Measurements from ENCODE around the gene RNF213.
"Not testable (repeated sequence)": the region's sequence is repeated elsewhere in the genome, so short reads cannot be mapped to it uniquely, and the experiment has no call there.

RNF213 gene

GRCh38 chr17:80253631-80254395 is 6.8 kb upstream of the RNF213 start:
- DNase-seq: no peak

DNA sequence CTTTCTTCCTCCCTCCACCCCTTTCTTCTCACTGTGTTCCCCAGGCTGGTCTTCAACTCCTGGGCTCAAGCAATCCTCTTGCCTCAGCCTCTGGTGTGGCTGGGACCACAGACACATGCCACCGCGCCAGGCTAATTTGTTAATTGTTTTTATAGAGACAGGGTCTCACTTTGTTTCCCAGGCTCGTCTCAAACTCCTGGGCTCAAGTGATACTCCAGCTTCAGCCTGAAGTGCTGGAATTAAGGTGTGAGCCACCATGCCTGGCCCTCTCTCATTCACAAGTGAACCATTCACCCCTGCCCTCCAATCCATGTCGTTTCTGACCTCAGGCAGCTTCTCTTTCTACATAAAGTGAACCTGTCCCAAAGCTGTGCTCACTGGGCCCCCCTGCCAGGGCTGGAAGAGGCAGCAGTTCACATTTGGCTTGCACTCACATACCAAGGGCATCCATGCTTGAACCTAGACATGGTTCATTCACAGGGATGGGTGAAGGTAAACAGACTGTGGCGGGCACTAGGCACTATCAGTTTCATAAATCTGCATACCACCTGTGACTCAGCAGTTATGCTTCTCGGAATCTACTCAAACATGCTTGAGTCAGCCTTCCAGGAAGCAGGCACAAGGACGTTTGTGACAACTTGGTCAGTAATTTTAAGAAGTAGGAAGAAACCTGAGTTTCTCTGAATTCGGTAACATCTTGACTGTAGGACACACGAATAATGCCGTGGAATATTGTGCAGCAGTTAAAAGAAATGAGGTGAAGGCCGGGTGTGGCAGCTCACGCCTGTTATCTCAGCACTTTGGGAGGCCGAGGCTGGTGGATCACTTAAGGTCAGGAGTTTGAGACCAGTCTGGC is 6.0 kb upstream of the RNF213 start:
- DNase-seq: no peak

GRCh38 chr17:80256034-80256350 is 4.7 kb upstream of the RNF213 start:
- DNase-seq: no peak

DNA sequence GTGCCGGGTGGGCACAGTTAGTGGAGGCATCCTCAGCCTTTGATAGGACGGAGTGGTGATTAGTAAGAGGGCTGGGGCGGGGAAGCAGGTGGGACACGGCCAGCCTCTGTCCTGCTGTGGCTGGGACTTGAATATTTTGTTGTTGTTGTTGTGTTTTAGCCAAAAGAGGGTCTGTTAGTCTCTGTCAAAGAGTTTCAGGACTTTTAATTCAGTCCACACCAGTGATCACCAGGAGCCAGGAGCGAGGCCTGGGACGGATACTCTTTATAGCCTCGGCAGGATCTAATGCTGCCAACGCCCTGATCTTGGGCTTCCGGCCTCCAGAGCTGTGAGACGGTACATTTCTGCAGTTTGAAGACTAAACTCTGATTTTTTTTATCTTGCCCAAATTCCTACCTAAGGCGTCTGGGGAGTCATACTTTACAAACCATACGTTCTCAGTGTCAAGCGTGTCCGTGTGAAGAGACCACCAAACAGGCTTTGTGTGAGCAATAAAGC is 2.9 kb upstream of the RNF213 start:
- no peak for DNase-seq

- DNase-seq: not testable (repeated sequence)
Observed at GRCh38 chr17:80258296-80258695, 2.4 kb upstream of the RNF213 start.

- no peak for DNase-seq
Observed at GRCh38 chr17:80259457-80260068, 1.1 kb upstream of the RNF213 start.

DNA sequence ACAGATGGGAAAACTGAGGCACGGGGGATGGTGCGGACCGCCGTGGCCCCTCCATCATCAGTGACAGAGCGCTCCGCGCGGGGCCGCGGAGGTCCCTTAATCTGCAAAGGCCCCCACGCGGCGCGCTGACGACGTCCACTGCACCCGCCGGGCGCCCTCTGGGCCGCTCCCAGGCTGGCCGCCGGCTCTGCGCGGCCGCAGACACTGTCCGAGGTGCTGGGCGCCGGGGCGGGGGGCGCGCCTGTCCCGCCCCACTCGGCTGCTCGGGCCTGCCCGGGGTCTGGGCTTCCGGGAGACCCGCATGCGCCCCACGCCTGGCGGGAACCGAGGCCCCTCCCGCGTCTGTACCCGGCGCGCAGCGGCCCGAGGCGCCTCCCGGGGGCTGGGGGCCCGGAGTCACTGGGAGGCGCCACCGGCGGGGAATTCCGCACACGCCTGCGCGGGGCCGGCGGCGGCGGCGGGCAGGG is 550 bp upstream of the RNF213 start:
- no peak for DNase-seq

- DNase-seq: no peak
Observed at GRCh38 chr17:80261159-80261894, 675 bp downstream of the RNF213 start.

DNA sequence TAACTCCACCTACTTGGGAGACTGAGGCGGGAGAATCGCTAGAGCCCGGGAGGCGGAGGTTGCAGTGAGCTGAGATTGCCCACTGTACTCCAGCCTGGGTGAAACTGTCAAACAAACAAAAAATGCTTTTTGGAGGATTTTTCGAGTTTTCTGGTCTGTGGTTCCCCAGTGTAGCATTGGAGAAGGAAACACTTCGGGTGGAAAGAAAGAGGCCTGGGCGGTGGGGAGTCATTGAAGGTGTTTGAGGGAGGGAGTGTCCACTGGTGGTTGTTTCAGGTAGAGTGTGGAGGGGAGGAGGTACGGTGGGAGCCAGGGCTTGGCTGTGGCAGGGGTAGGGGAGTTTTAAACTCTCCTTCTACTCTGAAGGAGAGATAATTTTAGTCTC is 1.2 kb downstream of the RNF213 start:
- DNase-seq: no peak

DNA sequence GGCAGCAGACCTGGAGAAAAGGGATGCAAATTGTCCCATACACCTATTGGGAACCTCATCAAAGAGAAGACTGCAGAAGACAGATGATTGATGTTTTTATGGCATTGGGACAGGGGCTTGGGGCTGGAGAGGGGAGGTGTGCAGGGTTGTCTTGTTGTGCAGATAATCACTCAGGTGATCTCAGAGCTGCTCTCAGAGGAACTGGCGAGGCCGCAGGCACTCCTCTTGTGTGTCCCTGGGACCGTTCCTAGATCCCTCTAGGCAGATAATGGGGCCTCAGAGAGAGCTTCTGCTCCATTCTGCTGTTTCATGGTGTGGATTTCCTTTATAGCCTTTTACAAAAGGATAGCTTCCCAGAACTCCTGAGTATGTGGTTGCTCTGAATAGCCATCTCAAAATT is 1.6 kb downstream of the RNF213 start:
- no peak for DNase-seq

DNA sequence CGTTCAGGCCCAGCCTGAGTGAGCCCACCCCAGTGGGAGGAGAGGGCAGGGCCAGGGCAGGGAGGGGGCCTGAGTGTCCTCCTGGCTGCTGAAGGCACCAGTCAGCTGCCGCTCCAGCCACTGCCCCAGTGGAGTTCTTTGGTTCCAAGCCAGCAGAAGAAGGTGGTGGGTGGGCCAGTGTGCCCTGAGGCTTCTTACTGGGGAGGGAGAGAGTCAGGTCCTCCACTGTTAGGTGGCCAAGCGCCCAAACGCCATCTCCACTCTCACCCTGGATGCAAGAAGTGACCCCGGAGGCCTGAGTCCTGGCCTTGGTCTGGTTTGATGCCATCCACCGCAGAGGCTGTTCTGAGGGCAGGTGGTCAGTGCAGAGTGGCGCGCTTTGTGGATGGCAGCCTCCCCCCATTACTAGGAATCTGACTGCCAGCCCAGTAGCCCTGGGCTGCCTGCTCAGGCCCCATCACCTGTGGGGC is 2.2 kb downstream of the RNF213 start:
- DNase-seq: no peak

DNA sequence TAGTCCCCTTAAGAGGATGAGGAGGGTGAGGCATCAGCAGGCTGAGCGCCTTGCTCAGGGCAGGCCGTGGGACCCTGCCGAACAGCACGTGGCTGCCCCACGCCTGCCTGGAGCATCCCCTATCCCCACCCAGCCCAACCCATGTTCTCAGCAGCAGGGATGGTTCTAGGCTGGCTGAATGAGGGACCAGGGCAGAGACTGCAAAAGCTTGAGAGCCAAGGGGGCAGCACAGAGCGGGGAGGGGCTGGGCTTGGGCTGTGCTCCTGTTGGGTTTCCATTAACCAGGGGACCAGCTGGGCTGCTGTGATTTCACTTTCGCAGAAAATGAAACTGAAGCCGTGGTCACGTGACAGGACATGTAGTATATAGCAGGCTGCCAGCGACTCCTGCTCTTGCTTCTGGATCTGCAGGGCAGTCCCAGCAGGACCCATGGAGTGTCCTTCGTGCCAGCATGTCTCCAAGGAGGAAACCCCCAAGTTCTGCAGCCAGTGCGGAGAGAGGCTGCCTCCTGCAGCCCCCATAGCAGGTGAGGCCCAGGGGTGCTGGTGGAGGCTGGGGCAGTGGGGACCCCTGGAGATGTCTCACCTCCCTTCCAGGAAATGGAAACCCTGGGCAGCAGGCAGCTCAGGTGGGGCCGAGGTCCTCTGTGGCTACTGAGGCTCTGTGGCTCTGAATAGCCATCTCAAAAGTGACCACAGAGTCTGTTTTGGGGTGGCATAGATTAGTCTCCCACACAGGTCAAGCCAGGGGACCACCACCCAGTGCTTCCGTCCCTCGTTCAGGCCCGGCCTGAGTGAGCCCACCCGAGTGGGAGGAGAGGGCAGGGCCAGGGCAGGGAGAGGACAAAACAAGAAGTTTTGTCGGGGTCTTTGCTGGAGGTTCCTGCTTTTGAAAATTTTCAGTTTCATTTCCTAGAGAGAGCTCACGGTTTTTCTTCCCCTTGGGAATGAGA is 2.9 kb downstream of the RNF213 start:
- no peak for DNase-seq

DNA sequence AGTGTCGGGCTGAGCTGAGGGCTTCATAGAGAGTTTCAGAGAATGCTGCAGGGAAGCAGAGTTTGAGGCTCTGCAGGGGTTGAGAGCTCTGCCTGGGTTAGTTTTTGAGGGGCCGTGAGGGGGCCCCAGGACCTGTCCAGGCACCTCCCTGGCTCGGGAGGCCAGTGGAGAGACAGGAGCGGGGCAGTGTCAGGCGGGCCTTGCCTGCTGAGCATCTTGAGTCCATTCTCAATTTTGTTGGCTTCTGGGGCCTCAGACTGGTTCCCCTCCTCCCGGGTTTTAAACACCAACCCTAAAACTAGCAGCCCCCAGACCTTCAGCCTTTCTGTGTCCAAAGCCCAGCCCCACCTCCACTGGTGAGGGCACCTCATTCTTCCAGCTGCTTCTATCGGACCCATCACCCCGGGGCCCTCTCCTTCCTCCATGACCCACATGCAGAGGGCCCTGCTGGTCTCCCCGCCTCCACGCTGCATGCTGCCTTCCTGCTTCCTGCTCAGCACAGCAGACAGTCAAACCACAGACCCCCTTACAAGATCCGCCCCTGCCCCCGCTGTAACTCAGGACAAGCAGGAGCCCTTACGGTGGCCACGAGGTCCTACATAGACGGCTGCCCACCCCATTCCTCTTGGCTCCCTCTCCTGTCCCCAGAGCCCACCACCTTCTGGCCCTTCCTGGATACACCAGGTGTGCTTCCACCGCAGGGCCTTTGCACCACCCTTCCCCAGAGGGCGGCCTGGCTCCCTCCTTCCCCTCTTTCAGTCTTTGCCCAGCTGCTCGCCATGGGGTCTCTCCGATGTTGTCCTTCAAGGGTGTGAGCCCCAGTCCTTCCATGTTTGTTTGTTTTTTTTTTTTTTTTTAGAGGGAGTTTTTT is 3.8 kb downstream of the RNF213 start:
- DNase-seq: no peak

- DNase-seq: no peak
Observed at GRCh38 chr17:80265205-80266068, 4.8 kb downstream of the RNF213 start.

DNA sequence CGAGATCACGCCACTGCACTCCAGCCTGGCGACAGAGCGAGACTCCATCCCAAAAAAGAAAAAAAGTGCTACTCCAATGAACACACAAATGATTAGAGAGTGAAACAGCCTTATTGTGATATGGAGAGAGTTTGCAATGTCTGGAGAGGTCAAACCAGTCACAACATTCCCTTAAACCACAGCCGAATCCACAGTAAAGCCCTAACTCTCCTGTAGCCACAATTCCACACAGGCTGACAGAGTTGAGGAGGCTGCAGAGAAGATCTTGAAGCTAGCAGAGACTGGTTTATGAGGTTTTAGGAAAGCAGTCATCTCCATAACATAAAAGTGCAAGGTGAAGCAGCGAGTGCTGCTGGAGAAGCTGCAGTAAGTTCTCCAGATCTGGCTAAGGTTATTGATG is 6.7 kb downstream of the RNF213 start:
- DNase-seq: no peak

DNA sequence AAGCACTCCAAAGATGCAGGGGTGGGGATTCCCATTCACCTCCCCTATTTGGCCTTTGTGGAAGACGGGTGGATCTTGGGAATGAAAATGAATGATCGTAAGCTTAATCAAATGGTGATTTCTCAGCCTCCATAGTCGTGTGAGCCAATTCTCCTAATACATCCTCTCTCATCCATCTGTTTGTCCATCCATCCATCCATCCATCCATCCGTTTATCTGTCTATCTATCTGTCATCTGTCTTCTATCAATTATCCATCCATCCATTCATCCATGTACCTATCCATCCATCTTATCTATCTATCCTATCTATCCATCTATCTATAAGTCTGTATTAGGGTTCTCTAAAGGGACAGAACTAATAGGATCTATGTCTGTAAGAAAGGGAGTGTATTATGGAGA is 7.8 kb downstream of the RNF213 start:
- DNase-seq: no peak

DNA sequence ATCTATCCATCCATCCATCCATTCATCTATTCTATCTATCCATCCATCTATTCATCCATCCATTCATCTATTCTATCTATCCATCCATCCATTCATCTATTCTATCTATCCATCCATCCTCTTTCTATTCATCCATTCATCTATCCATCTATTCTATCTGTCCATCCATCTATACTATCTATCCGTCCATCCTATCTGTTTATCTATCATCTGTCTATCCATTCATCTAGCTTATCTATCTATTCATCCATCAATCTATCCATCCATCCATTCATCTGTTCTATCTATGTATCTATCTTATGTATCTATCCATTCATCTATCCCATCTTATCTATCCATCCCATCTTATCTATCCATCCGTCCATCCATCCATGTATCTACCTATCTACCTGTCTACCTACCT is 8.8 kb downstream of the RNF213 start:
- no peak for DNase-seq

DNA sequence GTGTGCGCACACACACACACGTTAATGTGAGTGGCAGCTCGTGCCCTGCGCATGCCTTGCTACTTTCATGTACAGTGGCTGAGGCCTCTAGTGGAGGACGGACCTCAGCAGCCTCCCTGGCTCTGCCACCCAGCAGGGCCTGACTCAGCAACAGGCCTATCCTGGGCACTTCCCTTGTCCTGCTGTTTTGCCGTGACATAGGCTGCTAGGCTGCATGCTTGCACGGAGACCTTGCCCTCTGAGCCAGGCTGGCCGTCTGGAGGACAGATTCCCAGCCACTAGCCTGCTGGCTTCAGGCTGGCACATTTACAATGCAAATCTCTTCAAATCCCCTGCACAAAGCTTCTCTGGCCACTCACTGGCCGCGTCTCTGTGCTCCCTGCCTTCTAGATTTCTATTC is 9.5 kb downstream of the RNF213 start:
- no peak for DNase-seq

- no peak for DNase-seq
Observed at GRCh38 chr17:80270836-80271235, 10.2 kb downstream of the RNF213 start.

DNA sequence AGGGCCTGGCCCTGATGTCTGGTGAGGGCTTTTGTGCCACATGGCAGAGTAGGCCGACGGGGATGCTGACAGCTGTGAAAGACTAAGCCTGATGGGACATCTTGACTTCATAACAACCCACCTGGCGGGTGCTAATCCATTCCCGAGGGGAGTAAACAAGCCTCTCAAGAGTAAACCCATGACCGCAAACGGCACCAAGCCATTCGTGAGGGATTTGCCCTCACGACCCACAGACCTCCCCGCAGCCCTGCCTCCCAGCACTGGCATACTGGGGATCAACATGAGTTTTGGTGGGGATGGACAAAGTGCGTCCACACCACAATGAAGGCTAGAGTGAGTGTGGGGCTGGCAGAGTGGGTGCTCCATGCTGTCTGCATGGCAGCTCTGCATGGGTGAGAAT is 11.7 kb downstream of the RNF213 start:
- no peak for DNase-seq

Data from cerebellar nuclear complex (tissue), 1 donor.